Ovary (tissue), 3 donors: Measurements from ENCODE around the gene GATB.

Experiments
- EP300 ChIP-seq: sonication (generic); formaldehyde crosslinking; IDR thresholded peaks from one replicate; pipeline ENCODE4 v1.6.1; 2017; ENCODE audit warnings: antibody characterized with exemption
- POLR2A ChIP-seq: fragments of 450-650 bp; IDR thresholded peaks from one replicate; pipeline ENCODE4 v1.6.1; 2017; ENCODE audit warnings: antibody characterized with exemption, mild to moderate bottlenecking, moderate library complexity
- TF ChIP-seq, protein P1 (sequence below), 3 donors: fragments of 450-650 bp in 2 of 3; fragments of 200-600 bp in 1 of 3; IDR thresholded peaks; one replicate each; pipeline versions ENCODE4 v1.5.1 to v1.8.0; 2016 to 2022; ENCODE audit warnings: antibody characterized with exemption in 3 of 3, mild to moderate bottlenecking in 1 of 3
- donor health status: DM: no; HTN: no; CAD: no.

DNA sequence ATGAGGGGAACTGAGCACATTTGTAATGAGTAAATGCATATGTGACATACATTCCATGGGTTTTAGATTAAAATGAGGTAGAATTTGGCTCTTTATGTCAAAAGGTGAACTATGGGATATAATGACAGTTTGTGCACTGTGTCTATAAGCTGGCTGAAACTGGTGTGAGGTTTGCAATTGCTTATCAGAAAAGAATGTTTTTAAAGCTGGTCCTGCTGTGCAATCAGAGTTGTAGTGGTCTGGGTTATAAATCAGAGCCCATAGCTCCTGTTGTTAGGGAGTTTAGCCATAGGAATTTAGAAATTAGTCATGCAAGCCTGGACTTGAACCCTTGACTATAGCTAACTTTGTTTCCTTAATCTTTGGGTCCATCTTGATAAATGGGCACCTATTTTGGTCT, 23.1 kb upstream of the GATB start:
- TF ChIP-seq, protein P1, sequence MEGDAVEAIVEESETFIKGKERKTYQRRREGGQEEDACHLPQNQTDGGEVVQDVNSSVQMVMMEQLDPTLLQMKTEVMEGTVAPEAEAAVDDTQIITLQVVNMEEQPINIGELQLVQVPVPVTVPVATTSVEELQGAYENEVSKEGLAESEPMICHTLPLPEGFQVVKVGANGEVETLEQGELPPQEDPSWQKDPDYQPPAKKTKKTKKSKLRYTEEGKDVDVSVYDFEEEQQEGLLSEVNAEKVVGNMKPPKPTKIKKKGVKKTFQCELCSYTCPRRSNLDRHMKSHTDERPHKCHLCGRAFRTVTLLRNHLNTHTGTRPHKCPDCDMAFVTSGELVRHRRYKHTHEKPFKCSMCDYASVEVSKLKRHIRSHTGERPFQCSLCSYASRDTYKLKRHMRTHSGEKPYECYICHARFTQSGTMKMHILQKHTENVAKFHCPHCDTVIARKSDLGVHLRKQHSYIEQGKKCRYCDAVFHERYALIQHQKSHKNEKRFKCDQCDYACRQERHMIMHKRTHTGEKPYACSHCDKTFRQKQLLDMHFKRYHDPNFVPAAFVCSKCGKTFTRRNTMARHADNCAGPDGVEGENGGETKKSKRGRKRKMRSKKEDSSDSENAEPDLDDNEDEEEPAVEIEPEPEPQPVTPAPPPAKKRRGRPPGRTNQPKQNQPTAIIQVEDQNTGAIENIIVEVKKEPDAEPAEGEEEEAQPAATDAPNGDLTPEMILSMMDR (IDR thresholded peaks at IDR 0.05), result no peak
- TF ChIP-seq POLR2A (no peak), EP300 (no peak)
